Suprapubic skin (tissue), 4 donors: ENCODE measurements around the gene NR0B2.

ENCODE experiments used
- EP300 ChIP-seq: sonication (generic); formaldehyde crosslinking; IDR thresholded peaks from one replicate; pipeline ENCODE4 v1.6.1; 2017; ENCODE audit warnings: antibody characterized with exemption
- POLR2AphosphoS5 ChIP-seq, 3 donors: sonication (generic); formaldehyde crosslinking; IDR thresholded peaks; one replicate each; pipeline ENCODE4 v1.6.1; 2017; ENCODE audit warnings: antibody characterized with exemption in 3 of 3
- TF ChIP-seq, protein P1 (sequence below), 2 donors: fragments of 200-600 bp in 1 of 2; fragments of 450-650 bp in 1 of 2; sonication (generic) in 1 of 2; IDR thresholded peaks; one replicate each; pipeline ENCODE4 v1.5.1; 2016 to 2019; ENCODE audit warnings: antibody characterized with exemption in 2 of 2, mild to moderate bottlenecking in 1 of 2, moderate library complexity in 1 of 2

DNA sequence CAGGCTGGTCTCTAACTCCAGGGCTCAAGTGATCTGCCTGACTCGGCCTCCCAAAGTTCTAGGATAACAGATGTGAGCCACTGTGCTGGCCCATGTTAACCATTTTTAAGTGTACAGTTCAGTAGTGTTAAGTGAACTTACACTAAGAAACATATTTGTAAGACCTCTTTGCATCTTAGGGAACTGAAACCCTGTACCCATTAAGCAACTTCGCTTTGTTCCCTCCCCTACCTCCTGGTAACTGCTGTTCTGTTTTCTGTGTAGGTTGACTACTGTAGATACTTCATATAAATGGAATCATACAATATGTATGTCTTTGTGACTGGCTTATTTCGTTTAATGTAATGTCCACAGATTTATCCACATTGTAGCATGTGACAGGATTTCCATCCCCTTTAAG lies 18.8 kb upstream of the NR0B2 start:
- TF ChIP-seq POLR2AphosphoS5 (IDR thresholded peaks at IDR 0.05) (no peak), EP300 (no peak)
- TF ChIP-seq, protein P1, sequence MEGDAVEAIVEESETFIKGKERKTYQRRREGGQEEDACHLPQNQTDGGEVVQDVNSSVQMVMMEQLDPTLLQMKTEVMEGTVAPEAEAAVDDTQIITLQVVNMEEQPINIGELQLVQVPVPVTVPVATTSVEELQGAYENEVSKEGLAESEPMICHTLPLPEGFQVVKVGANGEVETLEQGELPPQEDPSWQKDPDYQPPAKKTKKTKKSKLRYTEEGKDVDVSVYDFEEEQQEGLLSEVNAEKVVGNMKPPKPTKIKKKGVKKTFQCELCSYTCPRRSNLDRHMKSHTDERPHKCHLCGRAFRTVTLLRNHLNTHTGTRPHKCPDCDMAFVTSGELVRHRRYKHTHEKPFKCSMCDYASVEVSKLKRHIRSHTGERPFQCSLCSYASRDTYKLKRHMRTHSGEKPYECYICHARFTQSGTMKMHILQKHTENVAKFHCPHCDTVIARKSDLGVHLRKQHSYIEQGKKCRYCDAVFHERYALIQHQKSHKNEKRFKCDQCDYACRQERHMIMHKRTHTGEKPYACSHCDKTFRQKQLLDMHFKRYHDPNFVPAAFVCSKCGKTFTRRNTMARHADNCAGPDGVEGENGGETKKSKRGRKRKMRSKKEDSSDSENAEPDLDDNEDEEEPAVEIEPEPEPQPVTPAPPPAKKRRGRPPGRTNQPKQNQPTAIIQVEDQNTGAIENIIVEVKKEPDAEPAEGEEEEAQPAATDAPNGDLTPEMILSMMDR (IDR thresholded peaks at IDR 0.05), result no peak
